Astrocyte of the hippocampus (primary cell): ENCODE data around the gene HGS.

Source experiments
- DNase-seq: peaks from one replicate; pipeline ENCODE4 v3.0.0; 2011; ENCODE audit warnings: low read depth, low spot score

Gene HGS

DNA sequence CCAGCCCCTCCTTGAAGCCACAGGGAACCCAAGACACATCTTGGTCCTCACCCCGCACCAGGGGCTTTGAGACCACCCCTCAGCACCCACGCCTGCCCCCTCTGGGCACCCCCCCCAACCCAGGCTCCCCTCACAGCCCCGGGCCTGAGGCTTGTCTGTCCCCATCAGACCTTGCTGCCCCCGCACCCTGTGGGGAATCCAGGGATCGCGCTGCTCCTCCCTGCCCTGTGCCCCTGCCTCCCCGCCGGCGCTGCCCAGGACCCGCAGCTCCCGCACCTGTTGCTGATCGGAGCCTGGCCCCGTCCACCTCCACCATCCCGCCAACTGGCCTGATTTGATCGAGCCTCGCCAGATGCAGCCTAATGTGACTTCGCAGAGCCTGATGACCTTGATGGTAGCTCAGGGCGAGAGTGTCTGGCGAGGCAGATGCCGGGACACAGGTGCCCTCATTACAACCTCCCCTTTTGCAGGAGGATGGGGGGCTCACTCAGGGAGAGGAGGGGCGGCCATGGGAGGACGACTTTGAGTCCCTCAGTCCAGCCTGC, 57.3 kb downstream of the HGS start:
- DNase-seq = no peak

- no peak for DNase-seq
Observed at GRCh38 chr17:81741594-81742452, 58.0 kb downstream of the HGS start.
